Lung (tissue), 12 donors: ENCODE results near the gene CCNT2. TPM values are rescaled to one million over a fixed set of nuclear protein-coding genes. Genes with fewer than 3 reads are reported as not detected.
A peak's percentile ranks its signal among the peaks of the same experiment; 100 is the strongest.
"Not testable (repeated sequence)": the region's sequence is repeated elsewhere in the genome, so short reads cannot be mapped to it uniquely, and the experiment has no call there.

Source experiments
- ATAC-seq: fragments of 200-7000 bp; cut with Tn5 transposase; one replicate; pipeline ENCODE4 v1.9.1; 2020; ENCODE audit warnings: moderate number of reproducible peaks; ENCODE audit not compliant: insufficient read depth, low FRiP score
- DNase-seq, 3 donors: peaks; one replicate each; pipeline ENCODE4 v3.0.0-alpha.2; 2013 to 2017
- H3K27ac ChIP-seq, 2 donors: one replicate each; pipeline ENCODE4 v1.5.1; 2013; ENCODE audit warnings: mild to moderate bottlenecking in 2 of 2, moderate library complexity in 2 of 2, control low read depth in 1 of 2, inconsistent platforms in 1 of 2, low read depth in 1 of 2, low read length in 1 of 2
- H3K27me3 ChIP-seq, 3 donors: one replicate each; pipeline ENCODE4 v1.5.1; 2013; ENCODE audit warnings: low read length in 2 of 3; ENCODE audit not compliant: control insufficient read depth in 3 of 3, insufficient read depth in 3 of 3
- H3K36me3 ChIP-seq, 4 donors: one replicate each; pipeline ENCODE4 v1.5.1; 2013; ENCODE audit warnings: low read length in 4 of 4, mild to moderate bottlenecking in 1 of 4, moderate library complexity in 1 of 4; ENCODE audit not compliant: control insufficient read depth in 4 of 4, insufficient read depth in 4 of 4
- H3K4me1 ChIP-seq, 5 donors: one replicate each; pipeline ENCODE4 v1.5.1; 2013; ENCODE audit warnings: low read length in 5 of 5, mild to moderate bottlenecking in 2 of 5, moderate library complexity in 1 of 5; ENCODE audit not compliant: control insufficient read depth in 5 of 5, insufficient read depth in 5 of 5
- H3K4me3 ChIP-seq: one replicate; pipeline ENCODE4 v1.5.1; 2013; ENCODE audit warnings: mild to moderate bottlenecking, control low read depth, moderate library complexity
- H3K9ac ChIP-seq, 2 donors: one replicate each; pipeline ENCODE4 v1.5.1; 2013; ENCODE audit warnings: low read length in 2 of 2, control low read depth in 1 of 2; ENCODE audit not compliant: insufficient read depth in 1 of 2
- H3K9me3 ChIP-seq, 4 donors: one replicate each; pipeline ENCODE4 v1.5.1; 2013; ENCODE audit warnings: low read length in 3 of 4, mild to moderate bottlenecking in 1 of 4, moderate library complexity in 1 of 4; ENCODE audit not compliant: control insufficient read depth in 4 of 4, insufficient read depth in 3 of 4
- CTCF ChIP-seq: IDR thresholded peaks from 2 replicates; pipeline ENCODE4 v1.5.1; 2012; ENCODE audit warnings: mild to moderate bottlenecking; ENCODE audit errors: control extremely low read depth, extremely low read depth
- WGBS, 2 donors: extraction: QIAGEN DNeasy Blood & Tissue Kit; methylation state at CpG; one replicate each; pipeline ENCODE4 v1.1.7; 2013; 5-methylcytosine and 5-hydroxymethylcytosine counted together
- polyA plus RNA-seq, 2 donors: library from polyadenylated mRNA; stranded (reverse); fragments of 200-250 nt; gene quantifications; one replicate each; pipeline ENCODE4 v1.2.1, GENCODE V29; 2013
- total RNA-seq, 2 donors: library from RNA; depleted of rRNA in 1 of 2; stranded (reverse); fragments of >200 nt in 1 of 2; gene quantifications; one replicate each; pipeline ENCODE4 v1.2.1, GENCODE V29; 2014 to 2021
- donor health status: control.
- donor health status: control.
- donor health status: Bipolar disorder and iron deficiency.
- donor health status: healthy.
- donor health status: DM: yes; HTN: yes; CAD: no.

CCNT2 gene
- total and polyA plus RNA-seq, 4 donors = 10.9 to 83.9 (median 24.8) TPM

GRCh38 chr2:134892282-134893035 lies 26.2 kb upstream of the CCNT2 start:
- ATAC-seq (no peak), DNase-seq (no peak)
- H3K4me1 ChIP-seq = no peaks in the 10 kb centered on the region
- H3K4me3 ChIP-seq = no peak overlapping the region
- no peaks in the 10 kb centered on the region for H3K27me3 ChIP-seq
- TF ChIP-seq CTCF = no peak
- no peak overlapping the region for H3K9ac ChIP-seq
- no peaks in the 10 kb centered on the region for H3K9me3 ChIP-seq
- WGBS, 2 donors = 98 to 100% methylated on average over 1 of the region's 1 CpG
- no peaks in the 10 kb centered on the region for H3K36me3 ChIP-seq
- H3K27ac ChIP-seq = no peak overlapping the region

GRCh38 chr2:134897932-134898331 lies 20.7 kb upstream of the CCNT2 start:
- no peak for ATAC-seq

GRCh38 chr2:134899204-134899603 lies 19.4 kb upstream of the CCNT2 start:
- H3K4me3 ChIP-seq = no peak overlapping the region
- H3K9me3 ChIP-seq = no peaks in the 10 kb centered on the region
- H3K9ac ChIP-seq = no peak overlapping the region
- H3K27ac ChIP-seq = no peak overlapping the region
- TF ChIP-seq CTCF = no peak
- no peaks in the 10 kb centered on the region for H3K36me3 ChIP-seq
- DNase-seq = peak in 1 of 3 donors; percentile 22
- no peak for ATAC-seq
- no peaks in the 10 kb centered on the region for H3K4me1 ChIP-seq
- no peaks in the 10 kb centered on the region for H3K27me3 ChIP-seq

More at GRCh38 chr2:134897932-134898331, 20.7 kb upstream of the CCNT2 start:
- TF ChIP-seq CTCF = no peak
- Histone ChIP-seq H3K9me3 (no peaks in the 10 kb centered on the region), H3K27me3 (no peaks in the 10 kb centered on the region), H3K4me1 (no peaks in the 10 kb centered on the region), H3K36me3 (no peaks in the 10 kb centered on the region), H3K27ac (no peak overlapping the region), H3K4me3 (no peak overlapping the region), H3K9ac (no peak overlapping the region)
- DNase-seq = no peak

GRCh38 chr2:134900151-134900550 lies 18.5 kb upstream of the CCNT2 start:
- DNase-seq (no peak), ATAC-seq (no peak)
- WGBS, 2 donors = 96 to 97% methylated on average over 1 of the region's 1 CpG
- H3K4me1 ChIP-seq = no peaks in the 10 kb centered on the region
- TF ChIP-seq CTCF = no peak
- no peaks in the 10 kb centered on the region for H3K27me3 ChIP-seq
- no peaks in the 10 kb centered on the region for H3K36me3 ChIP-seq
- no peak overlapping the region for H3K27ac ChIP-seq
- H3K9ac ChIP-seq = no peak overlapping the region
- no peak overlapping the region for H3K4me3 ChIP-seq
- H3K9me3 ChIP-seq = no peaks in the 10 kb centered on the region

GRCh38 chr2:134903701-134904100 lies 14.9 kb upstream of the CCNT2 start:
- not testable (repeated sequence) for H3K9ac ChIP-seq, H3K36me3 ChIP-seq, H3K4me3 ChIP-seq, DNase-seq, H3K9me3 ChIP-seq, H3K27ac ChIP-seq, H3K4me1 ChIP-seq, H3K27me3 ChIP-seq, ATAC-seq
- 81 to 86% methylated on average over 13 of the region's 13 CpGs for WGBS, 2 donors
